NCI-H1105 (cell line): ENCODE measurements around the gene AFF3.

Experiments used
- DNase-seq: peaks from one replicate; lab custom pipeline; 2025; lab: John Stamatoyannopoulos, UW

The AFF3 gene

DNA sequence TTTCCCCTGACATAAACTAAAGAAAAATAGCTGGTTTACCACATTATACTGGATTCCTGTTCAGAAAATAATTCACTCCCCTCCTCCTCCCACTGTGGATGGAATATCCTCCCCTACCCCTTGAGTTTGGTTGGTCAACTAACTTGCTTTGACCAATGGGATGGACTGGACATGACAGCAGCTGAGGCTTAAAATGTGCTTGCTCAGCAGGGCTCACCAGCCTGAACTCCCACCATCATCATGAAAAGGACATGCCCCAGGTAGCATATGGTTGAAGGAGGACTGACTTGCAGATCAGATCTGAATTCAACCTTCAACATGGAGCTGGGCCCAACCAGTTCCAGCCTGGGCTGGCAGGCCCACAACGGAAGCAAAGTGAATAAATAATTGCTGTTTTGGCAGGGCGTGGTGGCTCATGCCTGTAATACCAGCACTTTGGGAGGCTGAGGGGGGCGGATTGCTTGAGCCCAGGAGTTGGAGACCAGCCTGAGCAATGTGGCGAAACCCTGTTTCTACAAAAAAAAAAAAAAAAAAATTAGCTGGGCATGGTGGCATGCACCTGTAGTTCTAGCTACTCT, 284.4 kb downstream of the AFF3 start:
- no peak for DNase-seq

DNA sequence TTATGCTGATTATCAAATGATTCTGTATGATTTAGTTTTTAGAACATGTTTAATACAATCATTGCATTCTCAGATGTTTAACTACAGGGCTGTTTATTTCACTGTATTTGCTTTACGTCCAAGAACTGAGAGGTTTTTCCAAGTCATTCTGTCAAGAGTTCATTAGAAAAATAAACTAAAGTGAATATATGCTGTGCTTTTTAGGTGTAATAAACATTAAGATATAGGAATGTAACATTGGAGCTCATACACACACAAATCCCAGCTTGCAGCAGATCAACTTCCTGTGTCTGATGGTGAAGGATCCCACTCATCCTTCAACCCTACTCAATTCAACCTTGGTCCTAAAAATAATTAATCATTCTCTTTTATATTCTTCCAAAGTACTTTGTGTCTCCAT, 285.0 kb downstream of the AFF3 start:
- no peak for DNase-seq

DNA sequence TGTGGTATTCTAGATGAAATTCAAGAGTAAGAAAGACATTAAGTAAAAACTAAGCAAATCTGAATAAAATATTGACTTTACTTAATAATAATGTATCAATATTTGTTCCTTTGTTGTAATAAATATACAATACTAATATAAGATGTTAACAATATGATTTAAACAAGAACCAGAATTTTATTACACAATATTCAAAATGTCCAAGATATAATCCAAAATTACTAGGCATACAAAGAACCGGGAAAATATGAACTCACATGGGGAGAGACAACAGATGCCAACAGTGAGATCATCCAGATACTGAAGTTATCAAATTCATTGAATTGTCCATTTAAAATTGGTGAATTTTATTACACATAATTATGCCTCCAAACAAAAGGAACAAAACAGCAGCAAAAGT, 286.3 kb downstream of the AFF3 start:
- DNase-seq = no peak

DNA sequence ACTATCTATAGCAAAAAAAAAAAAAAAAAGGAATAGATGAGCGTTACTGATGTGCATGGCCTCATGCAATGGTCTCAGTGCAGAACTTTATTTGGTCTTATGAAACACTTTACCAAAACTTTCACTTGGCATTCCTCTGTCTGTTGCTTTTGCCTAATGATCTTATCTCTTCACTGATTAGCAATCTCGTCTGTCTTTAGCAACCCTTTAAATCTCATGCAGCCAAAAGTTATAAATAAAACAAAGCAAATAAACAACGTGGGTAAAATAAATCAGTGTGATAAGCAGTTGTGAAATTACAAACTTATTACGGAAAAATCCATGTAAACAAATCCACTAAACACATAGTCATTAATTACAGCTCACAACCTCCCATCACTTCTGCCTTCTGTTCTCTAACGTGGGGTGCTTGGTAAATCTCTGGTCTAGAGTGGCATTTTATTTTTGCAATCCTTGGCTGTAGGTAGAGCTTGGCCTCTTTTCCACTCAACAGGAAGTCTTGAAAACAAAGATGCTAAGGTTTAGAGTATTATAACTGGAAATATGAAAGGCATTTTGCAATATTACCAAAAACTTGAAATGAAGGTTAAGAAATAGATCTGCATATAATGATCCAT, 288.0 kb downstream of the AFF3 start:
- no peak for DNase-seq

DNA sequence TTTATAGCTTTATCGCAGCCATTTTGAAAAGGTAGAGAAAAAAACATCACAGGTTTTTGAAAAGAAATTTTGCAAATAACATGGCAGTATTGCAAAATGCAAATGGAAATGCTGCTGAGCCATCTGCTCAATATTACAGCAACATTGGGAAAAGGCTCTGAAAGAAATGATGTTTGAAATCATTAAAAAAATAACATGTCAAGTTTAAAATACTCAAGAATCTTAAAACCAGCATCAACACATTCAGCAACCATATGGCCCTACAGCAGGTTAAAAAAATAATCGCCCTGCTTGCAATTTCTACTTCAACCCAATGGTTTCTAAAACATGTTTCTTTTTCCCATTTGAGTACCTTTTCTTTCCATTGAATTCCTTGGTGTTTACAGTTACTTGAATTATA, 289.4 kb downstream of the AFF3 start:
- DNase-seq = no peak

DNA sequence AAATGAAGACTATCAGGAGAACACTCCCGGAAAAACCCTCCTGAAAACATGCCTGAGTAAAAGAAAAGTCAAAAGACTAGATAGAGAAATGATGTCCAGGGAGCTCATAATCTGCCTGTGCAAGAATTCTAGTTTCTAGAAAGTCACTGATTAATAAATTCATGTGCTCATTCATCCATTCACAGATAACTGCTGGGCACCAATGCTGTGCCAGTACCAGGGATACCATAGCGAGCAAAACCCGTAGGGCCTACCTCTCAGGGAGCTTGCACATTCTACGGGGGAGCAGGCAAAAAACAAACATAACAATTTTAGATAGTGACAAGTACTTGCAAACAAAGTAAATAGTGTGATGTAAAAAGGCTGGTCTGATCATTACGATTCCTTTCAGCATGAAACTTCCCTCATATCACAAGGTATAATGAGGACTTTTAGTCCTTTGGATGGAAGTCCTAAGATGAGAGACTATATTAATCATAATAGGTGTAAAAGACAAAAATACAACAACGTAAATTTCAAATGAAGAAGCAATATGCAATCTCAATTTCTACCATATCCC, 289.9 kb downstream of the AFF3 start:
- DNase-seq = no peak

DNA sequence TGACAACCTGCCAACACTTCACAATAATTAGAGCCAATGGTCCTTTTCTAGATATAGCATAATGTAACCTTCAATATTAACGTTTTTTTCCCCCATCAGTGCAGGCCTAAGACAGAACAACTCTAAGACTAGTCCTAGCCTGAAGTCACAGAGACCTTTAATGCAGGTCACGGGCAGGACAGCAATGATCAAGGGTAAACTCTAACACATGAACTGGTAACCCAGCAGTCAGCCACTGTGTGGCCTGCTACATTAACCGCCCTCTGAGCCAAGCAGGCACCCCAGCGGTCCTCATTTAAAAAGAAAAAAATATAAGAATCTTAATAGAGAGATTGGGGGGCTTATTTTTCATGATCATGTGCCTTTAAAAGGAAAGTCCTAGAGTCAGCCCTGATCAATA, 290.6 kb downstream of the AFF3 start:
- no peak for DNase-seq

DNA sequence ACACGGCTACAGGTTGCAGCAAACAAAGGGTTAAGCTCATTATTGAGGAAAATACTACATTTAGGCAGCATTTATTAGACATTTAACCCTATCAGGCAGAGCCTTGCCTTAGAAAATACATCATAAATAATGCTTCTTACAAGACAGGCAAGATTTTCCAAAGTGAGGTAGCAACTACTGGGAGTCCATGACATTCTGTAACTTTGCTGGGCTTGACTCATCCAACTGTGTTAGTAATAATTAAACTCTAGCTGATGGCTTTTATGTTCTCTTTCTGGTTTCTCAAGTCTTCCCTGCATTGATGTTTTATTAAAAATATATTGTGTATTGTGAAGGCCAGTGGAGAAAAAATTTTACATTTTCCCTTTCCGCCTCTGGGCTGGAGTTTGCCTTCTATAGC, 291.3 kb downstream of the AFF3 start:
- DNase-seq = no peak

DNA sequence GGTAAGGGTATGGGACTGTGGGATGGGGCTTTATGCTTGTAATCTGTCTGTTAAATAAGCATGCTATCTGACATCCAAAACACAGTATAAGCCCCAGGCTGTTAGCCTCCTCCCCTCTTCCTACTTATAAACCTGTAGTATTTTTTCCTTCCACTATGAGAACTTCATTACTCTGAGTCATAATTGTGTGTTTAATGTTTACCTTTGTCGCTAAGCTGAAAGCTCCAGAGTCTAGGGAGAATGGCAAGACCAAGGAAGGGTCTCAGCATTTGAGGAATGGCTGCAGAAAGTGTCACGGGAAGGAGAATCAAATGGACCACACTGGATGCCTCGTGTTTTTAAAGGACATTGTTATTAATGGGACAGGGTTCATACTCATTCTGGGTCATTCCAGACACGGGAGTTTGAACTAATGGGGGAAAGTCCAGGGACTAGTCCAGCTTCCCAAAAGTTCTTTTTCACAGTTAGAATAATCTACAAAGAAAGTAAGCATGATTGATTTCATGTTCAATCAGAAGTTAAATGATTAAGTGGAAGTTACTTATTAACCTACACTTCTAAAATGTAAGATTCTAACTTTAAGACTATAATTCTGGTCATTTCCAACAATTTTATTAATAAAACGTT, 292.2 kb downstream of the AFF3 start:
- DNase-seq = no peak

DNA sequence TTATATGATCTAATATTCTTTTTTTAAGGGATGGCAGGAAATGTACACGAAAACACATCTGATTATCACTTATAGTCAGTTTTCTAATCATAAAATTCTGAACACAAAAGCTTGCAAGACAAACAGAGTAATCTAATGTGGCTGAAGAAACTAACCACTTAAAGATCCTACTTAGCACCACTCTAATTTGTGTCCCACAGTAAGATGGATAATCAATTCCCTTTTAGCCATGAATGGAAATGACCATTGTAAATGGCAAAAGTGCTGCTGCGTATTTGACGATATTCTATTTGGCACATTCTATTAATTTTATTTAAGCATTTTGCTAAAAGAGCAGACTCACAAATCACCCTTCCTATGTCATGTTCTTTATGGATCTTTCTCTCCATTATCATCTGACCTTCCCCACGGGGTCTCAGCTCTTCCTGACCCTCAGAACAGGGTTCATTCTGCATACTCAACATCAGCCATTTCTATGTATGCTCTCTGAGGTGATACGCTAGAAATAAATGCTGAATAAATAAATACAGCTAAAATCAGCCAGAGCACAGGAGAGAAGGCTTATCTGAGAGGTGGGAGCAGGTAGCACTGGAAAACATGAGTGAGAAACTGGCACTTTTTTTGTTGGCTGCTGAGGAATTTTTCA, 295.8 kb downstream of the AFF3 start:
- DNase-seq = no peak

DNA sequence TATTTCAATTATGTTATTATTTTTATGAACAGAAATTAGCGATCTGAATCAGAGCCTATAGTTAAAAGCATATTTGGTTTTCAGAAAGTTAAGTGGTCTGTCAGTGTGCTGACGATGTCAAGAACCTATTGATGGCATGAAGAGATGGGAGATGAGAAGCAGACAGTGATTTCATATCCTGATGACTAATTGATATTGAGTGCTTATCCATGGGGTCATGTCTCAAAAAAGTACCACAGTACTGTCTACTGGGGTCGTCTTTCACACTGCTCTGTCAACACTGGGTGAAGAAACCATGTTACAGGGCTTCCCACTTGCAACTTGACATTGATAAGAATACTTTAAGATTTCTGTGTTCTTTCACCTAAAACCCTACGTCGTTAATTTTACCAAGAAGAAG, 297.1 kb downstream of the AFF3 start:
- DNase-seq = no peak

DNA sequence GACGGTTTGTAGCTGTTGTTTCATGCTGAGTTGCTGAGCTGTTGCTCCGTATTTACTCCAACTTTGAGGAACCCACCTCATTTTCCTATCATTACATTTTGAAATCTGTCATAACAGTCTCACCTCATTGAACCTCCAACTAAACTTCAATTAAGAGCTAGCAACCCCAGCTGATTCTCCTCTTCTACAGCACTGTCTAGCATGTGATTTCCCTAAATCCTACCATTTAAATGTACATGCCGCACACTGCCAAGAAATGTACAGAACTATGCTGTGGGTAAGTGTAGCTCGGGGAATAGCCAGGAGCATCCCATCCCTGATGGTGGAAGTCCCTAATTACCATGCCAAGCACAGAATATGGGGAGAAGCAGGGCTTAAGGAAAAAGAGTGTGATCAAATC, 299.9 kb downstream of the AFF3 start:
- no peak for DNase-seq

DNA sequence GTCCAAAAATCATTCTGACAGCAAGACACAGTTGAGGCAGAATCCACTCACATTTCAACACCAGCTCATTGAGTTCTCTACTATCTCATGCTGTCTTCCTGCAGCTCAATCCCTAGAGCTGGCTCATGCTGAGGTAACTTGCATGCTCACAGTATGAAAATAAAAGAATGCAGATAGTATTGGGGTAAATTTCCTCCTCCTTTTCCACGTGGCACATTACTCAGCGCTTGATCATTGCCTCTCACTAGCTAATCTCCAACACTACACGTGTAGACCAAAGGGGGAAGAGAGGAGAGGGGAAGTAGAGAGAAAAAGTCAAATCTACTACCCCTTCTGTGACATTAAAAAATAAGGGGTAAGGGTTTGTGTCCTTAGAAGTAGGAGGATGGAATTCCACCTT, 300.6 kb downstream of the AFF3 start:
- DNase-seq = no peak

DNA sequence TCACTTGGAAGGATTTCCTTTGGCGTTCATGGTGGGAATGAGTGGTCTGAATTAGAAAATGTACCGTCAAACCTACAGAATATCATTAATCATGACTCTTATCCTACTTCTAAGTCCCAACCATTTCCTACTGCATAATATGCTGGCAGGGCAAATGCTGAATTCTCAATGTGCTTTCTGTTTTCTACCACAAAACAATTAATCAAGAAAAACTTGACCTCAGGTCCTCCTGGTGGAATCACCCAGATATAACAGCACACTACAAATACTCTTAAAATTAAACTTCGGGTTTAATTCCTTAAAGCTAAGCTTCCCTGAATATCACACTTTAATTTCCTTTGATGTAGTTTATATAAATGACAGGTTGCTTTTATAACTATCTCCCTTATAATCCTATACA, 301.6 kb downstream of the AFF3 start:
- DNase-seq = no peak

DNA sequence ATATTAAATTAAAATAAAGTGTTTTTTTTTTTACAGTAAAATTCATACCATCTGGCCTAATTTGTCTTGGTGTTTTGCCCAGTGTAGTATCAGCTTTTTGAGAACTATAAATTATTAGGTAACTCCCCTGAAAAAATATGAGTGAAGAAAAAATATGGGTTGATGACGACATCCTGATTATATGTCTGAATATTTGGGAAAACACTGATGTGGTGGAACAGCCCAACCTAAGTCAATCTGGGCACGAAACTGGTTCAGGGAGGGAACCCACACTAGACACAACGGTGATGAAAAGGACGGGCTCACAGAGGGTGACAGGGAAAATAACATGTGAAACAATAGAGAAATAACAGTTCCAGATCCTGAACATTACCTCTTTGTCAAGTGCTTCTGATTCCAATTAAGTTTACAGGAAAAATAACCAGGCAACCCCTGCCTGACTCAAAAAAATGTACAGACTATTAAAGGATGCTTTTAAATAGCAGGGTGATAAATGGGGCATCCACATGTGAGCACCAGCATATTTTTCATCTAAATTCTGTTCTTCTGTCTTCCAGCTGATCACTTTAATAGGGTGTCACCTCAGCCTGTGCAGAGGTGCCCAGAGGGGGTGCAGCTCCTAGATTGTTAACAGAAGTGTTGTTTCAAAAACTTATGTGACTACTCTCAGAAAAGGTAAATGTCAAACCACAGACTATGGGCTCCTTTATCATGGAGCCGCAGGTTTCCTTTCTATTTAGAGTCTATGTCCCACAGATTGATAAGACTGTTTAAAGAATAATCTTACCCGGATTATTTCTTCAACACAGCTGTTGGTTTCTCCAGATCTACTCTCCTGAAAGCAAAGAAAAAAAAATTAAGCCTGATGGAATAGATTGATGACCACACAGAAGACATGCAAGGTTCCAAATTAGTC, 305.4 kb downstream of the AFF3 start:
- DNase-seq = no peak

DNA sequence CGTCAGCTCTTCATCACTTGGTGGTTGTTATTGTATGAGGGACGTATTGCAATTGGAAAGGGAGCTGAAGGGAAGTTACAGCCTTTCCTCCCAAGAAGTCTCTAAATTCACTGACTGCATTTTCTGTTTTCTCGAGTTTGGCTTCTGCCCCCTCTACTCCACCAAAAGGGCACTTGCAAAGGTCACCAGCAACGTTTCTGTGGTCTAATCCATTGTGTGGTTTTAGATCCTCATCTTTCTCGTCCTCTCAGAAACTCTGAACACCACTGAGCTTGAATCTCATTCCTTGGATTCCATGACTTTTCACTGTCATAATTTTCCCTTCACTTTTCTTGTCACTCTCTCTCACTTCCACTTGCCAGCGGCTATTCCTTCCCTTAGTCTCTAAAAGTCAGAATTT, 308.0 kb downstream of the AFF3 start:
- no peak for DNase-seq

DNA sequence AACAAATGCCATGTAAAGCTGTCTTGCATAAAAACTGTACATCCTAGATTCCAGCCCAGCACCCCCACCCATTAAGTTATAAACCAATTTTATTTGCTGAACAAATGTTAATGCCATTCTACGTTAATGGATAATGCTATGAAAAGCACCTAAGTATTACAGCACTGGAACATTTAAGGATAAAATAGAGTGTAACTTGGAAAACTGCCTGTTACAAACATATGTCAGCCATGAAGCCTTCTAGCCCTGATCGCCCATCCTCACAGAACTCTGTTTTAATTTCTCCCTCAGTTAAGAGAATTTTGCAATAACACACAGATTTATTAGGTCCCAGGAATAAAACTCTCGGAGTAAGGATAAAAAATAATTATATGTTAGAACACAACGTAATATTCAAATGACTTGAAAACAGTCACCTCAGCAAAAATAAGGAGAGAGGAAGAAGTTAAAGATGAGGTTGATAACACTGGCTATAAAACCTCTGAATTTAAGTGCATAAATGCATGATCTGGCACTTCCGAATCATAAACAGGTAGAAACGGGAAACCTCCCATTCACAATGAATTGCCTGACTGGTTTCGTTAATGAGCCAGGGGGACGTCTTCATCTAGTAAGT, 308.7 kb downstream of the AFF3 start:
- DNase-seq = no peak

DNA sequence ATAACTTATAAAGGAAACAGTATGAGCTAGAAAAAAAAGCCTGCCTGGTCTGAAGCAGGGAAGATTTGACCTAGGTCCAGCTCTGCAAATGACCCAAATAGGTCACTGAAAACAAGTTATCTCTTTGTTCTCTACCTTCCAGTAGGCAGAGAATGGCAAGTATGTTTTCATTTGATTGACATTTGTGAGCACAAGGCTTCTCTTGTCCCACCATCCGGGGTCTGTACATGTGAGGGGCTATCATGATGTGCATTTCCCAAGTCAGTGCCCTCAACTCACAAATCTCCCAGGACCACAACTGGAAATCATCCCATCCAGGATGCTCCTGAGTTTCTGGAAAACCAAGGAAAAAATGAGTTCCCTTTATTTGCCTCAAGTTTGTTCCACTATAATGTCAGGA, 309.5 kb downstream of the AFF3 start:
- no peak for DNase-seq

DNA sequence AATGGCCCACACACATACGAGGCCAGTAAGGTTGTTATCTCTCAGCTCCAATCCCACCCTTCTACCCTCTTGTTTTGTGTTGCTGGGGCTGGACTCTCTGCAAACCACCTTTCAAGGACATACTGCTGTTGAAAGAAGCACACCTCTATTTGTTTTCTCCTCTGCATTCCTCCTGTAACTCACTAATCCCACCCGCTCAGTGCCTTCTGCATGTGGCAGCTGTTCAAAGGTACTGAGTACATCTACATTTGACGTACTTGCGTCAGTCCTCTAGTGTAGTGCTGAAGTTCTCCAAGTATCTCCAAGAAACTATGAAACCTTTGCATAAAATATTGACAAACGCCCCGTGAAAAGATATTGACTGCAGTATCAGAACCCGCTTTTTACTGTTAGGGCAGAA, 310.6 kb downstream of the AFF3 start:
- DNase-seq = no peak

DNA sequence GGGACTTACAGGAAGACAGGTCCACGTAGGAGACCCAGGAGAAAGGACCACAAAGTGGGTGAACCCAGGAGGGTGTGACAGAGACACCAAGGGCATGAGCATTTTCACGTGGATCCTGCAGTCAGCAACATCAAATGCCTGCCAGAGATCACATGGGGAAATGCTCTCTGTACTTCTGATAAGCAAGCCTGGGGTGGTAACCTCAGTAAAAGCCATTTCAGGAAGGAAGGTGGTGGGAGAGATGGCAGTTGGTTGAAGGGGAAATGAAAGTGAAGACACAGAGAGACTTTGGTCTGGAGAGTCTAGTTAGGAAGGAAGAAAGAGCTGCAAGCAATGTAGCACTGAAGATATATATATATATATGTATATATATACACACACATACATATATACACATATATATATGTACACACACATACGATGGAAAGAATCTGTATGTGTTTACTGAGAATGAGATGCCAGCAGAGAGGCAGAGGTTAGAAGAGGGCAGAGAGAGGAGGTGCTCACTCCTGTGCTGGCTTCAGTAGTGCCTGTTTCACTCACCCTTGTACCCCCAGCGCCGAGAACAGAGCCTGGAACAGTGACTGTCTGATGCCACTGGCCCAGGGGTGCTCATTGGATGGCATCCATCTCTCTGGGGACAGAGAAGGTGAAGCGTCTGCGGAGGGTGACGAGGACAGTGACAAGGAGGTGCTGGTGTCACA, 314.9 kb downstream of the AFF3 start:
- no peak for DNase-seq

DNA sequence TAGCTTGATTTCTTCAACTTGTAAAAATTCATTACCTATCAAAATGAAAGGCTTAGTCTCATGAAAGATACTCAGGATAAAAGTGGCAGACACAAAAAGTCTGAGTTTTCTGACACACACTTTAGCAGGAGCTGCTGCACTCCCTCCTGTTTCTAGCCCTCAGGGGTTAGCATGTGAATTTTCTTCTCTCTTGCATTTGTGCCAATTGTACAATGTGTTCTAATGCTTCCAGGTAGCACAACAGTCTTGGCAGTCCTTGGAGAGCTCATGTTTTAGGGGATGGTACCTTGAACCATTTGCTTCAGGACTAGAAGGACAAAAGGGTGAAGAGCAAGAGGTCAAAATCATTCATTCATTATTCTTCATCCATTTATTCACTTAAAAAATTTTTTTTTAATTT, 316.8 kb downstream of the AFF3 start:
- DNase-seq = no peak
